Rectal smooth muscle tissue (tissue), 1 donor: Measurements from ENCODE around the gene CEMIP.

Experiments used
- H3K27ac ChIP-seq: one replicate; pipeline ENCODE4 v1.7.0; 2013; ENCODE audit warnings: low read depth, low read length, inconsistent platforms
- H3K27me3 ChIP-seq: one replicate; pipeline ENCODE4 v1.7.0; 2013; ENCODE audit warnings: low read length; ENCODE audit not compliant: control insufficient read depth, insufficient read depth
- H3K36me3 ChIP-seq: one replicate; pipeline ENCODE4 v1.7.0; 2013; ENCODE audit warnings: low read length; ENCODE audit not compliant: control insufficient read depth, insufficient read depth
- H3K4me1 ChIP-seq: one replicate; pipeline ENCODE4 v1.7.0; 2013; ENCODE audit warnings: low read length; ENCODE audit not compliant: control insufficient read depth, insufficient read depth
- H3K4me3 ChIP-seq: one replicate; pipeline ENCODE4 v1.7.0; 2013; ENCODE audit warnings: low read length
- H3K9ac ChIP-seq: one replicate; pipeline ENCODE4 v1.7.0; 2013; ENCODE audit warnings: low read length

The CEMIP gene

GRCh38 chr15:80998251-80998650 is 219.1 kb downstream of the CEMIP start:
- no peak overlapping the region for H3K4me3 ChIP-seq

DNA sequence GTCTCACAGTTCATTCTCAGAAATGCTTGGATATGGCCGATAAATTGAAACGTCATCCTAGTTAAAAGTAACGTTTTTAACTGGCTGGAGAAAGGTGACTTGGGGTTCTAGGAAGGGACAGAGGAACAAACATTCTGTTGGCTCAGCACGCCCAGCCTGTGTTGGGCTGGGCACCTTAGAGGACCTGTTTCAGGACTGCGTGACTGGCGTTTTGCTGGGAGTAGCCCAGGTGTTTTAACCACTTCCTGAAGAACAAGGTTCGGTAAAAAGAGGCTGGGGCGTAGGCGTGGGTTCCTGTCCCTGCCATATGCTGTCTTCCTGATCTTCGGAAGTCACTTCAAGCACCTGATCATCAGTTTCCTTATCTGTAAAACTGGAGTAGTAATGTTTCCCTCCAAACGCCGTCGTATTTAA is 220.5 kb downstream of the CEMIP start:
- Histone ChIP-seq H3K9ac (peak overlapping the region; percentile 77), H3K36me3 (no peaks in the 10 kb centered on the region), H3K27me3 (no peaks in the 10 kb centered on the region), H3K4me1 (peaks cover 18% of the 10 kb centered on the region), H3K4me3 (peak overlapping the region; percentile 61), H3K27ac (peak overlapping the region; percentile 92)

More at GRCh38 chr15:80998251-80998650, 219.1 kb downstream of the CEMIP start:
- Histone ChIP-seq H3K4me1 (peaks cover 14% of the 10 kb centered on the region), H3K36me3 (no peaks in the 10 kb centered on the region), H3K27me3 (no peaks in the 10 kb centered on the region), H3K27ac (no peak overlapping the region), H3K9ac (no peak overlapping the region)

DNA sequence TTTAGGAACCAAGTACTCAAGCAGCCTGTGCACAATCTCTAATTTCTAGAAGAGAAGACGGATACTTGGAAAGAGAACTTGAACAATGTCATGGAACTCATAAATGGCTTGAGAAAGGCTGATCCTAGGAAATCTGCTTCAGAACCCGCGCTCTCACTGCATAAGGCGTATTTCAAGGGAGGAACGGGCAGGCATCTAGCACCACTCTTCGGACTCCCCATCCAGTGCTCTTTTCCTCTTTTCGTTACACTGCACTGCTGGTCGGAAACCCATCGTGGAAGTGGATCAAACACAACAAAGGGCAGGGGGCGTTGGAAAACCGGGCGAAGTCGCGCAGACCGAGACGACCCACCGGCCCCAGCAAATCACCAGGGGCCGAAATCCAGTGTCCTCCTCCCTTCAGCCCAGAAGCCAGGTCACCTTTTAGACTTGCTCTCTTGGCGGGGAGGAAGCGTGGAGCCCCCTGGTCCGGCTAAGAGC is 221.0 kb downstream of the CEMIP start:
- H3K9ac ChIP-seq = peak overlapping the region; percentile 77
- H3K27me3 ChIP-seq = no peaks in the 10 kb centered on the region
- H3K4me3 ChIP-seq = peak overlapping the region; percentile 61
- peaks cover 18% of the 10 kb centered on the region for H3K4me1 ChIP-seq
- H3K36me3 ChIP-seq = no peaks in the 10 kb centered on the region
- H3K27ac ChIP-seq = peak overlapping the region; percentile 92

DNA sequence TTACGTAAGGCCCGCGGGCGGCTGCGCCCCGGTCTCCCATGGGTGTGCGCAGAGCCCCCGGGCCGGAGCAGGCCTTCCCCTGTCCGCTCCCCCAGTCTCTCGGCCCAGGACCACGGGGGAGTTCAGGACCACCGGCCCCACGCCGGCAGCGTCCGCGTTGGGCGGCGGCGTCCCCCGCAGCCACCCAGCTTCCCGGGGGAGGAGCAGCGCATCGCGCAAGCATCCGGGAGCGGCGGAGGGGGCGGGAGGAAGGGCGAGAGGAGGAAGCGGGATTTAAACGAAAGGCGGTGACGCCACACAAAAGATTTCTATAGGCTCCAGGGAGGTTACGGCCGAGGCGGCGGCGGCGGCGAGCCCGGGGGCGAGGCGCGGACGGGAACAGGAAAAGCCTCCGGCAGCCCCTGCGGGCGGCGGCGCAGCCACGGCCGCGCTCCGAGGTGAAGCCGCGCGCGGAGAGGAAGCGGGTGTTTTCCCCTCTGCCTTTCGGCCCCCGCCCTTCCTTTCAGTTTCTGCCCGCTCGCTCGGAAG is 221.5 kb downstream of the CEMIP start, which contains the start of gene TLNRD1:
Gene TLNRD1, plus strand, starts transcription at position 300 of the 528 bp plus-strand sequence. CDS start 1,349 bp downstream, outside the sequence.
- no peaks in the 10 kb centered on the region for H3K36me3 ChIP-seq
- peak within 1 kb of the TSS; percentile 92 for H3K27ac ChIP-seq
- H3K4me3 ChIP-seq = peak within 1 kb of the TSS; percentile 61
- no peaks in the 10 kb centered on the region for H3K27me3 ChIP-seq
- H3K4me1 ChIP-seq = peaks cover 18% of the 10 kb centered on the region
- H3K9ac ChIP-seq = peak within 1 kb of the TSS; percentile 77
